ENCODE results near the gene SHKBP1. TPM values are rescaled to one million over a fixed set of nuclear protein-coding genes. Genes with fewer than 3 reads are reported as not detected.

The SHKBP1 gene
- total and polyA plus RNA-seq, 2 of the 4 experiments (the other 2 are of a cell fraction): 15.6 to 94.0 TPM

- Histone ChIP-seq H3K79me1 (ENCODE audit: low read depth in 1 of 2, low read length in 2 of 2) (peaks cover 0 to 24% of the 10 kb centered on the region in 2 experiments; a peak in 3 of 4 replicates), H3K4me2 (ENCODE audit: low read depth, low read length) (peak within 1 kb of the TSS; percentile 78), H3K4me1 (ENCODE audit: control insufficient read depth, insufficient read depth, low read length) (peaks cover 22% of the 10 kb centered on the region), H3K4ac (ENCODE audit: low read depth, low read length) (peak within 1 kb of the TSS; percentile 88), H3K27me3 (ENCODE audit: control insufficient read depth, insufficient read depth, low read length) (no peaks in the 10 kb centered on the region), H3K14ac (replicated peaks; ENCODE audit: low read depth, low read length) (peak within 1 kb of the TSS; percentile 86), H4K91ac (ENCODE audit: insufficient read depth, low read depth, low read length) (peak within 1 kb of the TSS; percentile 64), H3K18ac (ENCODE audit: low read depth, low read length) (peak within 1 kb of the TSS; percentile 26; the same call in 1 of the 2 replicates), H4K20me1 (ENCODE audit: insufficient read depth, low read length) (peaks cover 9% of the 10 kb centered on the region; the same call in 1 of the 2 replicates), H4K5ac (ENCODE audit: low read depth, low read length) (peak within 1 kb of the TSS; percentile 43), H2AK9ac (replicated peaks; ENCODE audit: low read depth, low read length, poor library complexity) (peak within 1 kb of the TSS; percentile 93), H3K9ac (ENCODE audit: low read depth, low read length) (peak within 1 kb of the TSS; percentile 78), H3K23ac (ENCODE audit: low read depth, low read length) (peak within 1 kb of the TSS; percentile 75), H2AFZ (replicated peaks; ENCODE audit: low read length, poor library complexity) (peak within 1 kb of the TSS; percentile 91), H3K36me3 (ENCODE audit: control insufficient read depth, insufficient read depth, low read length) (peaks cover 4% of the 10 kb centered on the region; the same call in 1 of the 2 replicates), H2BK120ac (ENCODE audit: low read depth, low read length) (peak within 1 kb of the TSS; percentile 66), H3K9me3 (ENCODE audit: control insufficient read depth, insufficient read depth, low read length) (no peaks in the 10 kb centered on the region), H3K27ac (ENCODE audit: insufficient read depth, low read length) (peak within 1 kb of the TSS; percentile 96), H2BK15ac (ENCODE audit: low read depth, low read length) (0 out of 3 replicates have a peak within 1 kb of the TSS, but pooled peaks have one; percentile 86), H3K56ac (ENCODE audit: extremely low read depth, insufficient read depth, low read length) (peak within 1 kb of the TSS; percentile 35; the same call in 1 of the 2 replicates), H3K9me1 (ENCODE audit: insufficient read depth, low read length) (peaks cover 16% of the 10 kb centered on the region), H2BK20ac (ENCODE audit: low read depth, low read length) (no peak within 1 kb of the TSS), H2BK5ac (ENCODE audit: low read depth, low read length, poor library complexity, severe bottlenecking) (no peak within 1 kb of the TSS), H4K8ac (ENCODE audit: low read depth in 2 of 2, low read length in 2 of 2) (peak within 1 kb of the TSS; percentile 46 to 61; a peak in 3 of 4 replicates), H2AK5ac (ENCODE audit: low read depth, low read length) (peak within 1 kb of the TSS; percentile 93), H3K4me3 (ENCODE audit: insufficient read depth, low read depth, low read length) (peak within 1 kb of the TSS; percentile 62)
- intact Hi-C loops (cut with micrococcal nuclease) (no loop called here), dilution Hi-C loops (cut with HindIII; ENCODE audit: low sequenced_read_pairs, unreplicated experiment) (no loop called here), in situ Hi-C loops (cut with MboI; ENCODE audit: low sequenced_read_pairs) (loop anchor here (10.0 kb wide), 1 partner anchor 297 kb away; no protein-coding TSS in a partner anchor)
- TF ChIP-seq CTCF (conservative IDR thresholded peaks at IDR 0.05; ENCODE audit: low read depth, low read length): 0 out of 2 replicates have a peak, but pooled peaks have one; percentile 20
- no peak; the same call in 1 of the 2 replicates for TF ChIP-seq USF2 (IDR thresholded peaks at IDR 0.05; ENCODE audit: low read depth, low read length)
- TF ChIP-seq MAFK (IDR thresholded peaks at IDR 0.05; ENCODE audit: low read depth, low read length): no peak
- peak; percentile 35; the same call in 1 of the 2 replicates for TF ChIP-seq MAZ (IDR thresholded peaks at IDR 0.05; ENCODE audit: borderline replicate concordance, low read depth, low read length)
- no TSS peak for BruUV-seq (replicated peaks)
- CTCF ChIA-PET: interaction anchor here (0.7 to 1.5 kb wide), 3 partner anchors 12 to 60 kb away, joined by 3 to 5 read pairs (median 4); no protein-coding TSS in a partner anchor
- ATAC-seq (ENCODE audit: low read depth) (peak; percentile 2), DNase-seq (no peak)
- POLR2A ChIA-PET (ENCODE audit: unreplicated experiment): no interaction called here
- 5% methylated on average over 36 of the region's 82 CpGs; no CpG with 5 or more reads in 1 of the 2 experiments for WGBS, 2 experiments (ENCODE audit: extremely low coverage in 2 of 2, insufficient read length in 1 of 2)
These were observed 24.7 kb downstream of the SHKBP1 start, which contains the start of gene LTBP4 for GRCh38 chr19:40601134-40601974. Gene LTBP4 (plus strand): TSS chr19:40601369. CDS start chr19:40601388, 19 bp downstream.

All from IMR-90 (cell line).